ENCODE results near the gene PC.

The PC gene

GRCh38 chr11:66863428-66864125 is 94.6 kb downstream of the PC start:
- no peak for DNase-seq

GRCh38 chr11:66862559-66863037 is 95.6 kb downstream of the PC start:
- no peak for DNase-seq

GRCh38 chr11:66861774-66862558 is 96.2 kb downstream of the PC start:
- no peak for DNase-seq

DNA sequence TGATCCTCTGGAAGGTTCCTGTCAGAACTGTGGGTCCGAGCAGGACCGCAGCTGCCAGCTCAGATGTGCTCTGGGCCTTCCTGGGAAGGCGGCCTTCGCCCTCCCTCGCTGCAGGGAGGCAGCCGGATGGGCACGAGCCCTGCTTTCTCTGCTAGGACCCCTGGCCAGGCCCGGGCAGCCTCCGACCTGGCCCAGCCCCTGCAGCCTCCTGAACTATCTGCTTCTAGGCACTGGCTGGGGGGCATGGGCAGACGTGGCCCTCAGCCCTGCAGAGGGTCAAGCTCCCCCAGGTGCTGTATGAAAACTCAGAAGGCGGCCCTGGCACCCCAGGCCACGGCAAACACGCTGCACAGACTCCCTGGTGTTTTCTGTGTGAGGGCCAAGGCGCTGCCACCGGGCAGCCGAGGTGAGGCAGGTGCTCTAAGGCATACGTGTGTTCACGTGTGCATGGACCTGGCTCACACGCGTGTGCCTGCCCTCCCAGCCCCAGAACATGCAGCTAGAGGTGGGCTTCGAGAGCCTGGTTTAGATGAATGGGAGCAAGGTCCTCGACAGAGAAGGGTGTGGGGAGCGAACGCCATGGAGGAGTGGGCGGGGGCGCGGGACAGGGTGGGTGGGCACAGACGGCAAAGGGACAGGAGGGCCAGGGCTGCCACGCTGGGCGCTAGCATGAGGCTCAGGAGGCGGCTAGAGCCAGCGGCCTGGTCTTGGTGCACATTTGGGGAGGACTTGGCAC is 97.0 kb downstream of the PC start:
- no peak for DNase-seq

GRCh38 chr11:66860449-66860831 is 97.7 kb downstream of the PC start:
- no peak for DNase-seq

- DNase-seq = no peak
These were observed 98.3 kb downstream of the PC start for GRCh38 chr11:66859686-66860448.

GRCh38 chr11:66858939-66859685 is 99.1 kb downstream of the PC start:
- no peak for DNase-seq

DNA sequence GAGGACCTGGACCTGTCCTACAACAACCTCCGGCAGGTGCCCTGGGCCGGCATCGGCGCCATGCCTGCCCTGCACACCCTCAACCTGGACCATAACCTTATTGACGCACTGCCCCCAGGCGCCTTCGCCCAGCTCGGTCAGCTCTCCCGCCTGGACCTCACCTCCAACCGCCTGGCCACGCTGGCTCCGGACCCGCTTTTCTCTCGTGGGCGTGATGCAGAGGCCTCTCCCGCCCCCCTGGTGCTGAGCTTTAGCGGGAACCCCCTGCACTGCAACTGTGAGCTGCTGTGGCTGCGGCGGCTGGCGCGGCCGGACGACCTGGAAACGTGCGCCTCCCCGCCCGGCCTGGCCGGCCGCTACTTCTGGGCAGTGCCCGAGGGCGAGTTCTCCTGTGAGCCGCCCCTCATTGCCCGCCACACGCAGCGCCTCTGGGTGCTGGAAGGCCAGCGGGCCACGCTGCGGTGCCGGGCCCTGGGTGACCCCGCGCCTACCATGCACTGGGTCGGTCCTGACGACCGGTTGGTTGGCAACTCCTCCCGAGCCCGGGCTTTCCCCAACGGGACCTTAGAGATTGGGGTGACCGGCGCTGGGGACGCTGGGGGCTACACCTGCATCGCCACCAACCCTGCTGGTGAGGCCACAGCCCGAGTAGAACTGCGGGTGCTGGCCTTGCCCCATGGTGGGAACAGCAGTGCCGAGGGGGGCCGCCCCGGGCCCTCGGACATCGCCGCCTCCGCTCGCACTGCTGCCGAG is 99.8 kb downstream of the PC start:
- DNase-seq = no peak

DNA sequence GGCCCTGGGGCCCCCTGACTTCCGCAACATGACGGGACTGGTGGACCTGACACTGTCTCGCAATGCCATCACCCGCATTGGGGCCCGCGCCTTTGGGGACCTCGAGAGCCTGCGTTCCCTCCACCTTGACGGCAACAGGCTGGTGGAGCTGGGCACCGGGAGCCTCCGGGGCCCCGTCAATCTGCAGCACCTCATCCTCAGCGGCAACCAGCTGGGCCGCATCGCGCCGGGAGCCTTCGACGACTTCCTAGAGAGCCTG is 100.3 kb downstream of the PC start:
- no peak for DNase-seq

GRCh38 chr11:66857234-66857926 is 100.8 kb downstream of the PC start:
- DNase-seq = no peak

DNA sequence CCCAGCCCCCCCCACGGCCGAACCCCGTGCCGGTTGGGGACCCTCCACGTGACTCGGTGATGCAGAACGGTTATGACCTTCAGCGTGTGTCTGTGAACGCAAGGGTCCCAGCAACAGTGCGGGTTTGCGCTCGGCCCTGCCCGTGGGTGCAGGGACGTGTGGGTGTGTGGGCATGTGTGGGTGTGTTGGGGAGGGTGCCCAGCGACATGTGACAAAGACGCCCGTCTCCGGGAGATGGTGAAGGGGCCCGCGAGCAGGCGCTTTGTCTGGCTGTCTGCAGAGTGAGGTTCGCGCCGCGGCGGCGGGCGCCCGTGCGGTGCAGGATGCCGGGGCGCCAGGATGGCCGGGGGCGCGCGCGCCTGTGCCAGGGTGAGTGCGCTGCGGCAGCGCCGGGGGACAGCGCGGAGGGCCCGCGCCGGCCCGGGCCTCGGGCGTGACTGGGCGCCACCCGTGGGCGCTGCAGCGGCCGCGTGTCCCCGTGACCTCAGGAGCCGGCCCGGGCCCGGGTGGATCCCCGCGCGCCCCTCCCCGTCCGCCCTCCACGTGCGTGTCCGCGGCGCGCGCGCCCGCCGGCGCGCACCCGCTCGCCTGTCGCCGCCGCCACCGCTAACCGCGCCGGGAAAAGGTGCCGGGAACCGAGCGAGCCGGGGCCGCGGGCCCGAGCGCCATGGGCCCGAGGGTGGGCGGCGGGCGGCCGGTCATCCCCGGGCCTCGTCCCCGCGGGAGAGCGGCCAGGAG is 101.5 kb downstream of the PC start, which contains the start of gene LRFN4:
TSS of gene LRFN4 (plus strand) at position 569 of the 738 bp plus-strand sequence. CDS start 681 bp downstream, outside the sequence.
- DNase-seq = peak in 1 of 2 experiments; percentile 68

GRCh38 chr11:66855574-66856495 is 102.3 kb downstream of the PC start:
- DNase-seq = peak; percentile 74 to 77

- no peak for DNase-seq
These were observed 103.4 kb downstream of the PC start for GRCh38 chr11:66854729-66855211.

DNA sequence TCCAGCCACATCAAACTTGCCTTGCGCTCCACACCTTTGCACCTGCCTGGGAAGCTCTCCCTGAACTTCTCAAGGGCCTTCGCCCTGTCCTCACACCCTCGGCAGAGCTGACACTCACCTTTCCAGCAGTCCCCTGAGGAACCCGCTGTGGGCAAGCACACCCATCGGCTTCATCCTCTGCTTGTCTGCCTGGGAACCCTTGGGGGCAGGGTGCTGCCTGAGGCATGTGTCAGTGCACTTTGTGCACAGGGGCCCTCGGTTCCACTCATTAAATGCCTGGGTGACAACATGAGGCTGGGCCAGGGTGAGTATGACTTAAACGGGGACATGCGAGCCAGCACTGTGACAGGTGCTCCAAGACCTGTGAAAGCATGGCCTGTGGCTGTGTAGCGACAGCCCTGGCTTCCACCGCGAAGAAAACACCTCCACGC is 103.9 kb downstream of the PC start:
- no peak for DNase-seq

GRCh38 chr11:66853242-66854229 is 104.6 kb downstream of the PC start:
- no peak for DNase-seq

- no peak for DNase-seq
These were observed 105.5 kb downstream of the PC start for GRCh38 chr11:66852466-66853241.

Measured in AML-193 (cell line).